Stimulated activated CD8-positive, alpha-beta memory T cell treated with anti-CD3 and anti-CD28 coated beads, Interleukin-2, amount 100 ng/mL, for 48 hours (primary cell): ENCODE measurements around the gene TAMM41.
"Not testable (repeated sequence)": the region's sequence is repeated elsewhere in the genome, so short reads cannot be mapped to it uniquely, and the experiment has no call there.

ENCODE experiments used
- DNase-seq, 2 donors: peaks; one replicate each; pipeline ENCODE4 v3.0.0-alpha.2; 2020; ENCODE audit warnings: low read depth in 2 of 2

Gene TAMM41

GRCh38 chr3:11814663-11815062 is 32.0 kb downstream of the TAMM41 start:
- DNase-seq = no peak

DNA sequence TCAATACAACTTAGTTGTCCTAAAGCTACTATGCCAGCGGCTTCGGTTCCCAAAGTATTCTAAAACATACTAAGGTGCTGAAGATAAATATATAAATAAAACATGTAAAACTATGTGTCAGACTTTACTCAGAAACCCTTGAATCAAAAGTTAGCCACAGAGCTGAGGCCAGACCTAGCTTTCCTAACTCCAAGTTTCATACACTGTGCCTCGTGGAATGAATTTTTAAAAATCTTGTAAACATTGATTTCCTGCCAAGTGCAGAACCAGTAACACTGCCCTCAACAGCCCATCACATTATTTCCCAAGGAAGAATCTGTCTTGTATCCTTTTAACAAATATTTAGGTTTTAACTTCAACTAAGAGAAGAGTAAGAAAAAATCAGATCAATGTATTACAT is 36.4 kb downstream of the TAMM41 start:
- DNase-seq = no peak

- DNase-seq = peak in 1 of 2 donors; percentile 3
Measured at GRCh38 chr3:11808231-11808630, 38.5 kb downstream of the TAMM41 start.

DNA sequence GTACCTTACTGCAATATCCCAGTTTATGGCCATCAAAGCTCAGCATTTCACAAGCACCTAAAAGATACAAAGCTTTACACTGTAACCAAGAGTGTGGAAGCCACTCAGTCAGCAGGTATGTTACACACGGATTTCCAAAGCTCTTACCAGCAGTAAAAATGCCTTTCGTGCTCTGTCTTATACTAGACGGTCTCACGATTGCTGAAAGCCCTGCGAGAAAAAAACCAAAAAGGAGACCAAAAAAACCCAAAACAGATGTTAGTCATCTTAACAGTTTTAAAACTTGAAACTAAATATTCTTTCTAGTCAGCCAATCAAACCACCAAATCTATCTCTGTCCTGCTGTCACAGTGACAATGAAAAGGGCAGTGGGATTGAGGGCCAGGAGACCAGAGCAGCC is 39.0 kb downstream of the TAMM41 start:
- DNase-seq = no peak

DNA sequence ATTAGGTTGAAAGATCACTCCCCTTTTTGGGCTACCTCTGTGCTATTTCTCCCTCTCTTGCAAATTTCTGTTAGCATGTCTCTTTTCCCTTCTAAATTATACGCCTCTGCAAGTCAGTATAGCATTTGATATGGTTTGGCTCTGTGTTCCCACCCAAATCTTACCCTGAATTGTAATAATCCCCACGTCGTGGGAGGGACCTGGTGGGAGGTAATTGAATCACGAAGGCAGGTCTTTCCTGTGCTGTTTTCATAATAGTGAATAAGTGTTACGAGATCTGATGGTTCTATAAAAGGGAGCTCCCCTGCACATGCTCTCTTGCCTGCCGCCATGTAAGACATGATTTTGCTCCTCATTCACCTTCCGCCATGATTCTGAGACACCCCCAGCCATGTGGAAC is 41.0 kb downstream of the TAMM41 start:
- no peak for DNase-seq

DNA sequence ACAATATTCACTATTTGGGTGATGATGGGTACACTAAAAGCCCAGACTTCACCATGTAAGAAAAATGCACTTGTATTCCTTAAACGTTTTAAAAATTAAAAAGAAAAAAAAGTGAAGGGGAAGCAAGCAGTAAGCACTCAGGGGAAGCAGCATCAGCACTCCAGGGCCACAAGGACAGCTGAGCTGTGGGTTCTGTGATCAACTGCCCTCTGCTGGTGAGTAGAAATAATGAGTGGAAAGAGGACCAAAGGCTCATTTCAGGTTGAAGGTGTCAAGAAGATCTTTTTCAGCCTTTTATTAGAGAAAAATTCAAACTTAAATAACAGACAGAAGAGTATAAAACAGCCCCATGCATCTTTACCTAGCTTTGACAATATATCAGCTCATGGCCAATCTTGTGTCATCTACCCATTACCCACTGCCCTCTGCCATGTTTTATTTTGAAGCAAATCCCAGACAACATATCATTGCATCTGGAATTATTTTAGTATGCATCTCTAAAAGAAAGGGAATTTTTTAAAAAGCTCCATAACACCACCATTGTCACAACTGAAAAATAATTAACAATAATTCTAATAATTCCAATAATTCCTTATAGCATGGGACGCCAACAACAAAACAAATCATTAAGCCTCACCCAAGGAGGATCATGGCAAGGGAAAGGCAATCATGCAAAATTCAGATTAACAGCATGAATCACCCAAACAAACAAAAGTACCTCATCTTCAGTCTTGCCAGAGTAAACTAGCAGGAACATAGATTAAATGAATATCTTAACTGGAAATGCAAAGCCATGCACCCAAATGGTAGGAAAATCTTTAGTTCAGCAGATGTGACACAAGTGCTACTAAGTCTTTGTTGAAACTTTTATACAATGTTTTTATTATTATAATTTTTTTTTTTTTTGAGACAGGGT is 42.5 kb downstream of the TAMM41 start:
- no peak for DNase-seq

DNA sequence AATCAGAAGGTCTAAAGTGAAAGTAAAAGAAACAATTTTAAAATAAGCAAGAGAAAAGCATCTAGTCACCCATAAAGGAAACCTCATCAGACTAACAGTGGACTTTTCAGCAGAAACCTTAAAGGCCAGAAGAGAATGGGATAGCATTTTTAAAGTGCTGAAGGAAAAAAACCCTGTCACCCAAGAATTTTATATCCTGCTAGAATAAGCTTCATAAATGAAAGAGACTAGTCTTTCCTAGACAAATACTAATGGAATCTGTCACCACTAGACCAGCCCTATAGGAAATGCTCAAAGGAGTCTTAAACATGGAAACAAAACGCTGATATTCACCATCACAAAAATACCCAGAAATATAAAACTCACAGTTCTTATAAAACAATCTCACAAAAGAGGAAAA is 46.9 kb downstream of the TAMM41 start:
- no peak for DNase-seq

DNA sequence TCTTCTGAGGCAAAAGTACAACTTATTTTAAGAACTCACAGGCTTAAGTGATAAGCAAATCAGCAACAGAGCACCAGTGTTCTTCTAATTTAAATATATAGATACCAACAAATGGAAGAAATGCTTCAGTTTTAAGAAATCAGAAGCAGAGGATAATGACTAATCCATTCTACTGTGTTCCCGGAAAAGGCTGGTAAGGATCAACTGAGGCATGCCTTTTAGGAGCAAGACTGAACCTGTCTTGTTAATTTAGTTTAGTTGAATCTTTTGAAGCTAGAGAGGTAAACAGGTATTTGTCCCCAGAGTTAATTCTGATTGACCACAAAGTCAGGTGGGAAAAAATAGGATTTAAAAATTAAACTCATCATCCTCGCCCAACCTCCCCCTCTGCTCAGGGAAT is 51.8 kb downstream of the TAMM41 start:
- DNase-seq = no peak

GRCh38 chr3:11791339-11792200 is 55.1 kb downstream of the TAMM41 start:
- no peak for DNase-seq

DNA sequence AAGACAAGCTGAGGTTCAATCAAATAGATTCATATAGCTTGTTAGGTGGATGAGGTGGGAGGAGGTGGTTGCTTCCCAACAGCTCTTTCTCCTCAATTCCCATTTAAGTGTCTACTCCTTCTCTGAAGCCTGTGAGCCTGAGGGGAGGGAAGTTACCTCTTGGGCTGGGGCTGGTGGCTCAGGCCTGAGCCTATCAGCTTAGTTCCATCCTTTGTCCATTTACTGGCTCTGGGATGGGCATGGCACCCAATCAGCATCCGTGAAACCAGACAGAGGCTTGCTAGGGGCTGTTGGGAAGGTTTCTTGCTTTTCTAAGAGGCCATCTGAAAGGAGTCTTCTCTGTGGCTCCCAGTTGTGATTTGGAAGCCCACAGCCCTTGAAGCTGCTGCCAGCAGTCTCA is 57.3 kb downstream of the TAMM41 start:
- no peak for DNase-seq

- no peak for DNase-seq
Measured at GRCh38 chr3:11784971-11785377, 61.7 kb downstream of the TAMM41 start.

DNA sequence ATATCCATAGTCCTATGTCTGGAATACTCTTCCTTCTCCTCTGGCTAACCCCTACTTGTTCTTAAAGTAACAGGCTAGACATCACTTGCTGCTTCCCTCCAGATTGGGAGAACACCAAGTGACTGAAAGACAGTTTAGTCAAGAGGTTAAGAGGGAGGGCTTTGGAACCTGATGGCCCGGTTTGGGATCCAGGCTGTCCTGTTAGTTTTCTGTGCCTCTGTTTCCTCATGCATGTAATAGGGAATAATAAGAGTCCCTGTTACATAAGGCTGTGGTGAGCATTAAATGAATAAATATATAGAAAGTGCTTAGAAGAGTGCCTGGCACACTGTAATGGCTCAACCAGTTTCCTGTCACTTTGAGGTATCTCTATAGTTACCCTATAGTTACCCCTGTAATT is 66.3 kb downstream of the TAMM41 start:
- no peak for DNase-seq

DNA sequence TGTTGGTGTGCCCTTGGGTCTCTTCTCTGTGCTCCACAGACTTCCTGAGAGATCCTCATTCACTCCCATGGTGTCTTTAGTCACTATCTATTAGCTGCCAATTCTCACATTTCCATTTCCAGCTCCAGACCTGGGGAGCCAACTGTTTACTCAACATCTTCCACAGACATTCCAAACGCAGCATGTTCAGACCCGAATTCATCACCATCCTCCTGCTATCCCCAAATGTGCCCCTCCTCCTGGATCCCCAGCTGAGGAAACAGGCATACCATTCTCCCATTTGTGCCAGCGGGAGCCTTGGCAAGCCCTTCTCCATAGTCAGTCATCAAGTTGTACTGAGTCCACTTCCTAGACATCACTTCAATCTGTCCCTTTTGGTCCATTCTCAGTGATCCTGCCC is 67.1 kb downstream of the TAMM41 start:
- DNase-seq = no peak

GRCh38 chr3:11778248-11778647 is 68.4 kb downstream of the TAMM41 start:
- no peak for DNase-seq

GRCh38 chr3:11776346-11776745 is 70.3 kb downstream of the TAMM41 start:
- DNase-seq = no peak

- DNase-seq = no peak
Measured at GRCh38 chr3:11775493-11775892, 71.2 kb downstream of the TAMM41 start.

- DNase-seq = no peak
Measured at GRCh38 chr3:11774296-11774877, 72.3 kb downstream of the TAMM41 start.

DNA sequence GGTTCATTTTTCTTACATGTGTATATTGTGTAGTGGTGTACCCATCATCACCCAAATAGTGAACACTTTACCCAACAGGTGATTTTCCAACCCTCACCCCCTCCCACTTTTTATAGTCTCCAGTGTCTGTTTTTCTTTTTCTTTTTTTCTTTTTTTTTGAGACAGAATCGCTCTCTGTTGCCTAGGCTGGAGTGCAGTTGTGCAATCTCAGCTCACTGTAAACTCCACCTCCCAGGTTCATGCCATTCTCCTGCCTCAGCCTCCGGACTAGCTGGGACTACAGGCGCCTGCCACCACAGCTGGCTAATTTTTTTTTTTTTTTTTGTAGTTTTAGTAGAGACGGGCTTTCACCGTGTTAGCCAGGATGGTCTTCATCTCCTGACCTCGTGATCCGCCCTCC is 74.8 kb downstream of the TAMM41 start:
- not testable (repeated sequence) for DNase-seq

- DNase-seq = peak; percentile 22 to 54
Measured at GRCh38 chr3:11770477-11771391, 76.0 kb downstream of the TAMM41 start.

- DNase-seq = no peak
Measured at GRCh38 chr3:11769704-11770476, 76.8 kb downstream of the TAMM41 start.

GRCh38 chr3:11768604-11769003 is 78.1 kb downstream of the TAMM41 start:
- no peak for DNase-seq
